Heart left ventricle (tissue), 16 donors: ENCODE measurements around the gene PACS2. TPM values are rescaled to one million over a fixed set of nuclear protein-coding genes. Genes with fewer than 3 reads are reported as not detected.
A peak's percentile ranks its signal among the peaks of the same experiment; 100 is the strongest.

Experiments used
- ATAC-seq, 4 donors: fragments of 200-7000 bp; cut with Tn5 transposase; one replicate each; pipeline ENCODE4 v1.9.1; 2020 to 2022; ENCODE audit warnings: moderate library complexity in 4 of 4, mild to moderate bottlenecking in 3 of 4, moderate number of reproducible peaks in 1 of 4
- DNase-seq, 5 donors: peaks; one replicate each; pipeline ENCODE4 v3.0.0-alpha.2; 2020
- H3K27ac ChIP-seq, 12 donors: fragments of 200-600 bp; sonication (generic) in 4 of 12; one replicate each; pipeline versions ENCODE4 v1.5.0 to v1.8.0; 2016 to 2022; ENCODE audit warnings: mild to moderate bottlenecking in 2 of 12
- H3K27me3 ChIP-seq, 9 donors: fragments of 200-600 bp; sonication (generic) in 2 of 9; one replicate each; pipeline versions ENCODE4 v1.5.1 to v1.8.0; 2016 to 2022; ENCODE audit warnings: mild to moderate bottlenecking in 3 of 9
- H3K36me3 ChIP-seq, 9 donors: fragments of 200-600 bp; sonication (generic) in 2 of 9; one replicate each; pipeline versions ENCODE4 v1.5.0 to v1.8.0; 2018 to 2022; ENCODE audit warnings: mild to moderate bottlenecking in 2 of 9
- H3K4me1 ChIP-seq, 12 donors: fragments of 200-600 bp; sonication (generic) in 4 of 12; one replicate each; pipeline versions ENCODE4 v1.5.0 to v1.8.0; 2016 to 2022; ENCODE audit warnings: mild to moderate bottlenecking in 3 of 12
- H3K4me3 ChIP-seq, 12 donors: fragments of 200-600 bp; sonication (generic) in 4 of 12; one replicate each; pipeline versions ENCODE4 v1.5.0 to v1.8.0; 2017 to 2022; ENCODE audit warnings: mild to moderate bottlenecking in 9 of 12, moderate library complexity in 4 of 12
- H3K9me3 ChIP-seq, 12 donors: fragments of 200-600 bp; sonication (generic) in 4 of 12; one replicate each; pipeline versions ENCODE4 v1.5.0 to v1.8.0; 2016 to 2022; ENCODE audit warnings: mild to moderate bottlenecking in 1 of 12
- POLR2A ChIP-seq, 2 donors: fragments of 450-650 bp; IDR thresholded peaks; one replicate each; pipeline ENCODE4 v1.6.1; 2017; ENCODE audit warnings: antibody characterized with exemption in 2 of 2, mild to moderate bottlenecking in 2 of 2, moderate library complexity in 2 of 2
- WGBS, 4 donors: extraction: QIAGEN DNeasy Blood & Tissue Kit in 2 of 4; methylation state at CpG; one replicate each; pipeline versions ENCODE4 v1.1.5 to v1.1.7; 2013 to 2018; 5-methylcytosine and 5-hydroxymethylcytosine counted together
- intact Hi-C, 10 donors: fragments of 100-400 bp; cut with DNase I; formaldehyde crosslinking; loops; one replicate each; pipeline versions ENCODE4 v1.11.1 to v1.14.2; 2022
- polyA plus RNA-seq, 2 donors: library from polyadenylated mRNA; stranded (reverse); fragments of 200-250 nt; gene quantifications; one replicate each; pipeline ENCODE4 v1.2.3, GENCODE V29; 2013
- total RNA-seq, 9 donors: library from RNA; depleted of rRNA in 2 of 9; stranded (reverse); fragments of >200 nt in 2 of 9; fragmentation: NEBNext Ultra II Directional in 3 of 9; extraction: Animal tissue kit (Norgen Biotek cat#: 25700) in 3 of 9; gene quantifications; one replicate each; pipeline versions ENCODE4 v1.1.0 to v1.2.4, GENCODE V29; 2016 to 2023
- TF ChIP-seq, protein P1 (sequence below), 12 donors: fragments of 200-600 bp; sonication (generic) in 4 of 12; IDR thresholded peaks; one replicate each; pipeline versions ENCODE4 v1.5.0 to v1.8.0; 2018 to 2022; ENCODE audit warnings: antibody characterized with exemption in 12 of 12, mild to moderate bottlenecking in 5 of 12
- donor health status: ischemic (EF 13 %, LVEDD 7.1; RV severe dilation, severe dysfunction).
- donor health status: healthy with polysubstance abuse.
- donor health status: DM: no; HTN: yes; CAD: no.
- donor health status: DM: no; HTN: no; CAD: no.
- donor health status: ischemic (EF 25% LVEDD 6.9; RV normal size, moderate dysfunction).
- donor health status: ischemic (EF 25% LVEDD 5.7; RV mildly dilated, moderate dysfunction).
- donor health status: healthy.
- donor health status: DM: yes; HTN: yes; CAD: no.
- donor health status: ischemic (EF 35%, LVEDD 5.7; RV mildly dilated, moderate dysfunction).
- donor health status: nonischemic (EF 11% LVEDD 7.7; RV severe dilation, severe dysfunction).
- donor health status: DM: yes; HTN: yes; CAD: no.
- donor health status: PGD.
- donor health status: ischemic (EF 29% LVEDD 5.4; RV normal size, mild dysfunction).
- donor health status: nonischemic (EF 23%, LVEDD 6.1; RV moderate dilation, normal function).

PACS2 gene
- total and polyA plus RNA-seq, 11 donors: 47.3 to 90.3 (median 60.8) TPM

DNA sequence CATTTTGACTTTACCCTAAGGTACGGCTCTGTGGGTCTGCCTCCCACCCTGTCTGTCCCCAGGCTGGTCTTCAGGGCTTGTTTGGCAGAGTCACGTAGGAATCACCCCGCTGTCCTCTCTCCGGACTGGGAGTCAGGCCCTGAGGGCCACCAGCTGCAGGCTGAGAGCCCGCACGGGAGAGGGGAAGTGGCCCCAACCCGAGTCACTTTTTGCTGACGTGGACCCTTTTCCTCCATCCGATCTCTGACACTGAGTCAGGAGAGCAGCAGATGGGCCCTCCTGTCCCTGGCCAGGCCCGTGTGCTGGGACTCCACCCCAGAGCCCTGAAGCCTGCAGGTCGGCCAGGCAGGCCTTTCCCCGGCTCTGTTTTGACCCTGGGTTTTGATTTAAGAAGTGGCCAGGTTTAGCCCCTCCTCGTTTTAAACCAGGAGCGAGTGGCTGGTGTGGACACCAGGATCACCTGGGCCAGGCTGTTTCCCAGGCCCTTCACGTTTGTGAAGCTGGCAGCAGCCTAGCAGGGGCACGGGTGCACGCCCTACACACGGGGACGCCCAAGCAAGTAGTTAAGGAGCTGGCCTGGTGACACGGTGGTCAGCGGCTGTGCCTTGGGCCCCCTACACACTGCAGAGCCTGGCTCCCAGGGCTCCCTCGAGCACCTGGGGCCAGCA lies 71.3 kb downstream of the PACS2 start:
- H3K4me1 ChIP-seq: peaks cover 0 to 38% (median 0%) of the 10 kb centered on the region in 12 donors
- no peaks in the 10 kb centered on the region for H3K9me3 ChIP-seq
- H3K27me3 ChIP-seq: no peaks in the 10 kb centered on the region
- ATAC-seq (peak in 1 of 4 donors; percentile 25), DNase-seq (peak in 4 of 5 donors; percentile 32 to 67 (median 58))
- intact Hi-C loops: no loop called here
- WGBS, 4 donors: 87 to 92% (median 91%) methylated on average over 21 to 22 of the region's 22 CpGs
- no peak overlapping the region for H3K4me3 ChIP-seq
- TF ChIP-seq, protein P1, sequence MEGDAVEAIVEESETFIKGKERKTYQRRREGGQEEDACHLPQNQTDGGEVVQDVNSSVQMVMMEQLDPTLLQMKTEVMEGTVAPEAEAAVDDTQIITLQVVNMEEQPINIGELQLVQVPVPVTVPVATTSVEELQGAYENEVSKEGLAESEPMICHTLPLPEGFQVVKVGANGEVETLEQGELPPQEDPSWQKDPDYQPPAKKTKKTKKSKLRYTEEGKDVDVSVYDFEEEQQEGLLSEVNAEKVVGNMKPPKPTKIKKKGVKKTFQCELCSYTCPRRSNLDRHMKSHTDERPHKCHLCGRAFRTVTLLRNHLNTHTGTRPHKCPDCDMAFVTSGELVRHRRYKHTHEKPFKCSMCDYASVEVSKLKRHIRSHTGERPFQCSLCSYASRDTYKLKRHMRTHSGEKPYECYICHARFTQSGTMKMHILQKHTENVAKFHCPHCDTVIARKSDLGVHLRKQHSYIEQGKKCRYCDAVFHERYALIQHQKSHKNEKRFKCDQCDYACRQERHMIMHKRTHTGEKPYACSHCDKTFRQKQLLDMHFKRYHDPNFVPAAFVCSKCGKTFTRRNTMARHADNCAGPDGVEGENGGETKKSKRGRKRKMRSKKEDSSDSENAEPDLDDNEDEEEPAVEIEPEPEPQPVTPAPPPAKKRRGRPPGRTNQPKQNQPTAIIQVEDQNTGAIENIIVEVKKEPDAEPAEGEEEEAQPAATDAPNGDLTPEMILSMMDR (IDR thresholded peaks at IDR 0.05): no peak
- no peak for TF ChIP-seq POLR2A (IDR thresholded peaks at IDR 0.05)
- H3K27ac ChIP-seq: peak overlapping the region in 1 of 12 donors; percentile 18
- H3K36me3 ChIP-seq: peaks cover 0 to 75% (median 47%) of the 10 kb centered on the region in 9 donors

DNA sequence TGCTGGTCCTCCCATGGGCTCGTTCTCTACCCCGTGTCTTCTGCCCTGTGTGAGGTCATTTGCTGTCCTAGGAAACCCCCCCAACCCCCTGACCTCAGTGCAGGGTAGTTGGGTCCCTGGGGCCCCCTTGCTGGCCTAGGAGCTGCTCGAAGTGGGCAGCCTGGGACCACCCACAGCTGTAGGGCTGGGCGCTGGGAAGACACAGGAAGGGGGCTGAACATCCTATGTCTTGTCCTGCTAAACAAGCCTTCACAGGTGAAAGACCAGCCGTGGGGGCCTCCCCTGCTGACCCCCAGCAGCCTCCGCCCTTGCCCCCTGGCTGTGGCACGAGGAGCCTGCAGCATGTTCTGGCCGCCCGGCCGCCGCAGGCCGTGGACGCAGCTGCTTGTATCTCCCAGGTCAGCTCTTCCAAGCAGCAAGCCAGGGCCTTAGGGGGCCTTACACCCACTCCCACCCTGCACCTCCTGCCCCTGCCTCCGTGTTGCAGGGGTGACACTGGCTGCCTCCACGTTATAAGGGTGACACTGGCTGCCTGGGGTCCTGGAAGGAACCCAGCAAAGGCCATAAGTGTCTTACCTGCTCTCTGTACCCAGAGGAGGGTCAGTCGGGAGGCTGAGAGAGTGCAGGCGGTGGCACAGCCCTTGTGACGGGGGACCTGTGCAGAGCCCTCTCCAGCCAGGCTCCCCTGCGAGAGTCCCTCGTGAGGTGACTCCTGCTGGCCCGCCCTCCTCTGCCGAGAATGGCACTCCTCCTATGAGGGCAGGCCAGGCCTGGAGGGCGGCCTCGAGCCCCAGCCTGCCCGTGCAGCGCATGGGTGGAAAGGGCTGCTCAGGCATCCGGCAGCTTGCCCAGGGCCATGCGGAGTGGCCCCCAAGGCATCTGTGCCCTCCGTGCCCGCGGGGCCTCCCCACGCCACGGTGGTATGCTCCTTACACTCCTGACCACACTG lies 72.3 kb downstream of the PACS2 start:
- peaks cover 0 to 69% (median 46%) of the 10 kb centered on the region in 9 donors for H3K36me3 ChIP-seq
- TF ChIP-seq, protein P1 (IDR thresholded peaks at IDR 0.05): no peak
- no peak for TF ChIP-seq POLR2A (IDR thresholded peaks at IDR 0.05)
- intact Hi-C loops: no loop called here
- no peak overlapping the region for H3K4me3 ChIP-seq
- no peaks in the 10 kb centered on the region for H3K27me3 ChIP-seq
- DNase-seq: peak in 2 of 5 donors; percentile 5 to 57
- no peak overlapping the region for H3K27ac ChIP-seq
- peaks cover 0 to 41% (median 0%) of the 10 kb centered on the region in 12 donors for H3K4me1 ChIP-seq
- WGBS, 4 donors: 89 to 94% (median 93%) methylated on average over 26 to 33 of the region's 33 CpGs
- H3K9me3 ChIP-seq: no peaks in the 10 kb centered on the region
- no peak for ATAC-seq

DNA sequence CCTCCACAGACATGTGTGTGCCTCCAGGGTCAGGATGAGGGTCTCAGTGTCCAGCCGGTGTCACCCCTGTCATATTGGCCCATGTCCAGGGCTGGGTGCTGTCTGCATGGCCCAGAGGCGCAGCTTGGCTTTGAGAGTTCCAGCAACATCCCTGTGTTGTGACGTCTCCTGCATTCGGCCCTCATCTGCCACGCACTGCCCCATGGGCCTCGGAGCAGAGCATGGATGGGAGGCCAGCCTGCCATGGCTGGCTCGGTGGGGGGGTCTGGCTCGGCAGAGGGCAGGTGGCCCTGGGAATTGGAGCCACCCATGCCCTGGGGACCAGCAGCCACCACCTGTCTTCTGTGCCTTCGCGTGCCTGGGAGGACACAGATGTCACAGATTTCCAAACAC lies 73.0 kb downstream of the PACS2 start:
- no peak for ATAC-seq
- DNase-seq: peak in 1 of 5 donors; percentile 15
- WGBS, 4 donors: 68 to 92% (median 90%) methylated on average over 3 to 10 of the region's 10 CpGs
- Histone ChIP-seq H3K27me3 (no peaks in the 10 kb centered on the region), H3K4me1 (peaks cover 0 to 41% (median 0%) of the 10 kb centered on the region in 12 donors), H3K27ac (peak overlapping the region in 1 of 12 donors; percentile 89), H3K4me3 (no peak overlapping the region), H3K9me3 (no peaks in the 10 kb centered on the region), H3K36me3 (peaks cover 0 to 65% (median 39%) of the 10 kb centered on the region in 9 donors)
- no peak for TF ChIP-seq POLR2A (IDR thresholded peaks at IDR 0.05)
- TF ChIP-seq, protein P1 (IDR thresholded peaks at IDR 0.05): no peak
- intact Hi-C loops: no loop called here
